ENCODE measurements around the gene BOD1L1.

BOD1L1 gene

GRCh38 chr4:13544606-13545393 is 82.7 kb downstream of the BOD1L1 start:
- peak; percentile 50 for DNase-seq (ENCODE audit: low read depth)
- peak overlapping the region; percentile 53 for H3K4me3 ChIP-seq (ENCODE audit: control insufficient read depth, low read depth, low read length)

GRCh38 chr4:13543839-13544605 is 83.5 kb downstream of the BOD1L1 start, which contains the start of gene NKX3-2:
NKX3-2 (minus strand) TSS chr4:13544508; CDS start chr4:13544414, 94 bp downstream.
- H3K4me3 ChIP-seq (ENCODE audit: control insufficient read depth, low read depth, low read length) = peak within 1 kb of the TSS; percentile 53
- no peak for DNase-seq (ENCODE audit: low read depth)
- TF ChIP-seq, protein P1, sequence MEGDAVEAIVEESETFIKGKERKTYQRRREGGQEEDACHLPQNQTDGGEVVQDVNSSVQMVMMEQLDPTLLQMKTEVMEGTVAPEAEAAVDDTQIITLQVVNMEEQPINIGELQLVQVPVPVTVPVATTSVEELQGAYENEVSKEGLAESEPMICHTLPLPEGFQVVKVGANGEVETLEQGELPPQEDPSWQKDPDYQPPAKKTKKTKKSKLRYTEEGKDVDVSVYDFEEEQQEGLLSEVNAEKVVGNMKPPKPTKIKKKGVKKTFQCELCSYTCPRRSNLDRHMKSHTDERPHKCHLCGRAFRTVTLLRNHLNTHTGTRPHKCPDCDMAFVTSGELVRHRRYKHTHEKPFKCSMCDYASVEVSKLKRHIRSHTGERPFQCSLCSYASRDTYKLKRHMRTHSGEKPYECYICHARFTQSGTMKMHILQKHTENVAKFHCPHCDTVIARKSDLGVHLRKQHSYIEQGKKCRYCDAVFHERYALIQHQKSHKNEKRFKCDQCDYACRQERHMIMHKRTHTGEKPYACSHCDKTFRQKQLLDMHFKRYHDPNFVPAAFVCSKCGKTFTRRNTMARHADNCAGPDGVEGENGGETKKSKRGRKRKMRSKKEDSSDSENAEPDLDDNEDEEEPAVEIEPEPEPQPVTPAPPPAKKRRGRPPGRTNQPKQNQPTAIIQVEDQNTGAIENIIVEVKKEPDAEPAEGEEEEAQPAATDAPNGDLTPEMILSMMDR (conservative IDR thresholded peaks at IDR 0.05; ENCODE audit: control insufficient read depth, insufficient read depth, low read depth, low read length) = no peak

More at GRCh38 chr4:13544606-13545393, 82.7 kb downstream of the BOD1L1 start:
- TF ChIP-seq, protein P1 (conservative IDR thresholded peaks at IDR 0.05; ENCODE audit: control insufficient read depth, insufficient read depth, low read depth, low read length) = no peak

DNA sequence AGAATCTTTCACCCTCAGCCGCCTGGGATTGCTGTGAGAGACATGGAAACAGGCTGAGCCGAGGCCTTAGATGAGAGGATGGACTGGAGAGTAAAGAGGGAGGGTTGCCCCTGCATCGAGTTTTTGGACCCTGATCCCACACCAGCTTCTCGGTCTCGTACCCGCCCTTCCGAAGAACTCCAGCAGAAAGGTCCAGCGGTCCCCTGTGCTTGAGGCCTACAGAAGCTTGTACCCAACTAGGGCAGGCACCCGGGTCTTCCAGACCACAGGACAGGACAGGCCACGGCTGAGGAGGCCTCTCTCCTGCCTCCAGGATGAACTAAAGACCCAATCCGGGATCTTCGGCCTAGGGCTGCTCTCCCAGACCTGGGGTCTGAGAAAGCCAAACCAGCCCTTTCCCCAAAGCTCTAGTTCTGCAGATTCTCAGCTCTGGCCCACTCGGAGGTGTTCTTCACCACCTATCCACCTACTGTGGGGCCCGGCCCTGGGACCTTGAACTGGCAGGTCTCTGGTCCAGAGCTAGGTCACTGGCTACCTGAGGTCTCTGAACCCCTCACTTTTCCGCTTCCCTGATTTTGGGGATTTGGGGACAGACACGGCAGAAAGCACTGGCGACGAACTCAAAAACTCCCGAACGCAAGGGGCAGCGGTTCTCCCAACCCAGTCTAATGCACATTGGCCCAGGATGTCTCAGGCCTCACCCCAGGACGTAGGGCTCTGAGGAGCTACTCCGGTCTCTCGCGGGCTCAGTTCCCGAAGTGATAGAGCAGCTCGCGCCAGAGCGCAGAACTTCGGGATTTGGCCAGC is 84.3 kb downstream of the BOD1L1 start:
- TF ChIP-seq, protein P1 (conservative IDR thresholded peaks at IDR 0.05; ENCODE audit: control insufficient read depth, insufficient read depth, low read depth, low read length) = no peak
- H3K4me3 ChIP-seq (ENCODE audit: control insufficient read depth, low read depth, low read length) = no peak overlapping the region
- no peak for DNase-seq (ENCODE audit: low read depth)

DNA sequence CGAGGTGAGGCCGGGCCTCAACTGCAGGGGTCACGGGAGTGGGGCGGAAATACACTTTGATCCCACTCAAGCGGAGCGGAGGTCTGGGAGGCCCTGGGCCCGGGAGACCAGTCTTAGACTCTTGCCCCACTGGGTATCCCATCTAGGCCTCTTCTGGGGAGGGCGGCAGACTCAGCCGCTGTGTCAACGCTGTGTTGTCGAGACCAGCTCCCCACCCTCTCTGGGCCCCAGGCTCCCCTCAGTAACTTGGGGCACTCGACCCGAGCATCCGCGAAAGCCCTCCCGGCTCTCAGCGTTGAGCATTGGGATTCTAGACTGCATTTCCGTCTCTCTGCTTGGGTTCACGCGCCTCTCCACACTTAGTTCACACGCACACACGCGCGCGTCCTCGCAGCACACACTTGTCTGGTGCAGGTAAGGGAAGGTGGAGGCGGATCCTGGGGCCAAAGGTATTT is 84.9 kb downstream of the BOD1L1 start:
- H3K4me3 ChIP-seq (ENCODE audit: control insufficient read depth, low read depth, low read length) = no peak overlapping the region

GRCh38 chr4:13541720-13542576 is 85.6 kb downstream of the BOD1L1 start:
- TF ChIP-seq, protein P1 (conservative IDR thresholded peaks at IDR 0.05; ENCODE audit: control insufficient read depth, insufficient read depth, low read depth, low read length) = peak; percentile 15
- H3K4me3 ChIP-seq (ENCODE audit: control insufficient read depth, low read depth, low read length) = no peak overlapping the region
- no peak for DNase-seq (ENCODE audit: low read depth)

More for the DNA sequence above, 84.9 kb downstream of the BOD1L1 start:
- TF ChIP-seq, protein P1 (conservative IDR thresholded peaks at IDR 0.05; ENCODE audit: control insufficient read depth, insufficient read depth, low read depth, low read length) = no peak
- no peak for DNase-seq (ENCODE audit: low read depth)
